Heart left ventricle (tissue), 16 donors: ENCODE measurements around the gene NSMCE1. TPM values are rescaled to one million over a fixed set of nuclear protein-coding genes. Genes with fewer than 3 reads are reported as not detected.

Experiments
- ATAC-seq, 4 donors: fragments of 200-7000 bp; cut with Tn5 transposase; one replicate each; pipeline ENCODE4 v1.9.1; 2020 to 2022; ENCODE audit warnings: moderate library complexity in 4 of 4, mild to moderate bottlenecking in 3 of 4, moderate number of reproducible peaks in 1 of 4
- DNase-seq, 5 donors: peaks; one replicate each; pipeline ENCODE4 v3.0.0-alpha.2; 2020
- H3K27ac ChIP-seq, 12 donors: fragments of 200-600 bp; sonication (generic) in 4 of 12; one replicate each; pipeline versions ENCODE4 v1.5.0 to v1.8.0; 2016 to 2022; ENCODE audit warnings: mild to moderate bottlenecking in 2 of 12
- H3K27me3 ChIP-seq, 9 donors: fragments of 200-600 bp; sonication (generic) in 2 of 9; one replicate each; pipeline versions ENCODE4 v1.5.1 to v1.8.0; 2016 to 2022; ENCODE audit warnings: mild to moderate bottlenecking in 3 of 9
- H3K36me3 ChIP-seq, 9 donors: fragments of 200-600 bp; sonication (generic) in 2 of 9; one replicate each; pipeline versions ENCODE4 v1.5.0 to v1.8.0; 2018 to 2022; ENCODE audit warnings: mild to moderate bottlenecking in 2 of 9
- H3K4me1 ChIP-seq, 12 donors: fragments of 200-600 bp; sonication (generic) in 4 of 12; one replicate each; pipeline versions ENCODE4 v1.5.0 to v1.8.0; 2016 to 2022; ENCODE audit warnings: mild to moderate bottlenecking in 3 of 12
- H3K4me3 ChIP-seq, 12 donors: fragments of 200-600 bp; sonication (generic) in 4 of 12; one replicate each; pipeline versions ENCODE4 v1.5.0 to v1.8.0; 2017 to 2022; ENCODE audit warnings: mild to moderate bottlenecking in 9 of 12, moderate library complexity in 4 of 12
- H3K9me3 ChIP-seq, 12 donors: fragments of 200-600 bp; sonication (generic) in 4 of 12; one replicate each; pipeline versions ENCODE4 v1.5.0 to v1.8.0; 2016 to 2022; ENCODE audit warnings: mild to moderate bottlenecking in 1 of 12
- POLR2A ChIP-seq, 2 donors: fragments of 450-650 bp; IDR thresholded peaks; one replicate each; pipeline ENCODE4 v1.6.1; 2017; ENCODE audit warnings: antibody characterized with exemption in 2 of 2, mild to moderate bottlenecking in 2 of 2, moderate library complexity in 2 of 2
- WGBS, 4 donors: extraction: QIAGEN DNeasy Blood & Tissue Kit in 2 of 4; methylation state at CpG; one replicate each; pipeline versions ENCODE4 v1.1.5 to v1.1.7; 2013 to 2018; 5-methylcytosine and 5-hydroxymethylcytosine counted together
- intact Hi-C, 10 donors: fragments of 100-400 bp; cut with DNase I; formaldehyde crosslinking; loops; one replicate each; pipeline versions ENCODE4 v1.11.1 to v1.14.2; 2022
- polyA plus RNA-seq, 2 donors: library from polyadenylated mRNA; stranded (reverse); fragments of 200-250 nt; gene quantifications; one replicate each; pipeline ENCODE4 v1.2.3, GENCODE V29; 2013
- total RNA-seq, 9 donors: library from RNA; depleted of rRNA in 2 of 9; stranded (reverse); fragments of >200 nt in 2 of 9; fragmentation: NEBNext Ultra II Directional in 3 of 9; extraction: Animal tissue kit (Norgen Biotek cat#: 25700) in 3 of 9; gene quantifications; one replicate each; pipeline versions ENCODE4 v1.1.0 to v1.2.4, GENCODE V29; 2016 to 2023
- TF ChIP-seq, protein P1 (sequence below), 12 donors: fragments of 200-600 bp; sonication (generic) in 4 of 12; IDR thresholded peaks; one replicate each; pipeline versions ENCODE4 v1.5.0 to v1.8.0; 2018 to 2022; ENCODE audit warnings: antibody characterized with exemption in 12 of 12, mild to moderate bottlenecking in 5 of 12
- donor health status: ischemic (EF 13 %, LVEDD 7.1; RV severe dilation, severe dysfunction).
- donor health status: healthy with polysubstance abuse.
- donor health status: DM: no; HTN: yes; CAD: no.
- donor health status: DM: no; HTN: no; CAD: no.
- donor health status: ischemic (EF 25% LVEDD 6.9; RV normal size, moderate dysfunction).
- donor health status: ischemic (EF 25% LVEDD 5.7; RV mildly dilated, moderate dysfunction).
- donor health status: healthy.
- donor health status: DM: yes; HTN: yes; CAD: no.
- donor health status: ischemic (EF 35%, LVEDD 5.7; RV mildly dilated, moderate dysfunction).
- donor health status: nonischemic (EF 11% LVEDD 7.7; RV severe dilation, severe dysfunction).
- donor health status: DM: yes; HTN: yes; CAD: no.
- donor health status: PGD.
- donor health status: ischemic (EF 29% LVEDD 5.4; RV normal size, mild dysfunction).
- donor health status: nonischemic (EF 23%, LVEDD 6.1; RV moderate dilation, normal function).

The NSMCE1 gene
- total and polyA plus RNA-seq, 11 donors: 29.6 to 48.7 (median 37.1) TPM

- H3K4me3 ChIP-seq: no peak overlapping the region
- TF ChIP-seq POLR2A (IDR thresholded peaks at IDR 0.05): no peak
- TF ChIP-seq, protein P1, sequence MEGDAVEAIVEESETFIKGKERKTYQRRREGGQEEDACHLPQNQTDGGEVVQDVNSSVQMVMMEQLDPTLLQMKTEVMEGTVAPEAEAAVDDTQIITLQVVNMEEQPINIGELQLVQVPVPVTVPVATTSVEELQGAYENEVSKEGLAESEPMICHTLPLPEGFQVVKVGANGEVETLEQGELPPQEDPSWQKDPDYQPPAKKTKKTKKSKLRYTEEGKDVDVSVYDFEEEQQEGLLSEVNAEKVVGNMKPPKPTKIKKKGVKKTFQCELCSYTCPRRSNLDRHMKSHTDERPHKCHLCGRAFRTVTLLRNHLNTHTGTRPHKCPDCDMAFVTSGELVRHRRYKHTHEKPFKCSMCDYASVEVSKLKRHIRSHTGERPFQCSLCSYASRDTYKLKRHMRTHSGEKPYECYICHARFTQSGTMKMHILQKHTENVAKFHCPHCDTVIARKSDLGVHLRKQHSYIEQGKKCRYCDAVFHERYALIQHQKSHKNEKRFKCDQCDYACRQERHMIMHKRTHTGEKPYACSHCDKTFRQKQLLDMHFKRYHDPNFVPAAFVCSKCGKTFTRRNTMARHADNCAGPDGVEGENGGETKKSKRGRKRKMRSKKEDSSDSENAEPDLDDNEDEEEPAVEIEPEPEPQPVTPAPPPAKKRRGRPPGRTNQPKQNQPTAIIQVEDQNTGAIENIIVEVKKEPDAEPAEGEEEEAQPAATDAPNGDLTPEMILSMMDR (IDR thresholded peaks at IDR 0.05): no peak
- H3K27ac ChIP-seq: peak overlapping the region in 1 of 12 donors; percentile 17
- peaks cover 0 to 48% (median 9%) of the 10 kb centered on the region in 12 donors for H3K4me1 ChIP-seq
- H3K9me3 ChIP-seq: no peaks in the 10 kb centered on the region
- WGBS, 4 donors: 92 to 96% (median 94%) methylated on average over 5 to 18 of the region's 18 CpGs
- peak in 2 of 5 donors; percentile 17 to 56 for DNase-seq
- H3K27me3 ChIP-seq: no peaks in the 10 kb centered on the region
- peaks cover 0 to 51% (median 34%) of the 10 kb centered on the region in 9 donors for H3K36me3 ChIP-seq
- intact Hi-C loops: loop anchor here in 6 of 10 donors (5.0 to 10.0 kb wide), 4 partner anchors 85 to 227 kb away; partner anchors contain the start of gene IL4R (in 3 of the 6)
- ATAC-seq: no peak
Observed at GRCh38 chr16:27229891-27230470, 38.6 kb downstream of the NSMCE1 start.

DNA sequence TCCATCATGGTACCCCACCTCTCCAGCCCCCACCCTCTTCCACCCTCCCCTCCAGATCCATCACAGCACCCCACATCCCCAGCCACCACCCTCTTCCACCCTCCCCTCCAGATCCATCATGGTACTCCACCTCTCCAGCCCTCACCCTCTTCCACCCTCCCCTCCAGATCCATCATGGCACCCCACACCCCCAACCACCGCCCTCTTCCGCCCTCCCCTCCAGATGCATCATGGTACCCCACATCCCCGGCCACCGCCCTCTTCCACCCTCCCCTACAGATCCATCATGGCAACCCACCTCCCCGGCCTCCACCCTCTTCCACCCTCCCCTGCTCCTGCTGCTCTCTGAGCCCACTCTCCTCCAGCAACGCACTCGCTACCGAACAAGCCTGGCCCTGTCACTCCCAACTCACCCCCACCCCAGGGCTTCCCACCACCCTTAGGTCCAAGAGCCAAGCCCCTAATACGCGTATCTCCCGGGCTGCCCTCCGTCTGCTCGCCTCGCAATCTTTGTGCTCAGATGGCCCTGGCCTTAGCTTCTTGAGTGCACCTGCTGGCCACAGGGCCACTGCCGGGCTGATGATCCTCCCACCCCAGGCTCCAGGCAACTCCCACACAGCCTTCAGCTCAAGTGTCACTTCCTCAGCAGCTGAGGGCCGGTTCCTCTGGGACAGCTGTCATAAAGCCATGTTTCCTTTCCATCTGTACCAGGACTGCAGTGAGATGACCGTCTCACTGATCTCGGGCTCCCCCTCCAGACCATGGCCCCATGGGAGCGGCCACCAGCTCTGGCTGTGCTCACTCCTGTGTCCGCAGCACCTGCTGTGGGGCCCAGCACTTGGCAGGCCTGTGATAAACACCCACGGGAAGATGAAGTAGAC lies 39.7 kb downstream of the NSMCE1 start:
- Histone ChIP-seq H3K27me3 (no peaks in the 10 kb centered on the region), H3K36me3 (peaks cover 0 to 54% (median 39%) of the 10 kb centered on the region in 9 donors), H3K9me3 (no peaks in the 10 kb centered on the region), H3K4me1 (peaks cover 0 to 37% (median 6%) of the 10 kb centered on the region in 12 donors), H3K4me3 (no peak overlapping the region), H3K27ac (no peak overlapping the region)
- TF ChIP-seq, protein P1 (IDR thresholded peaks at IDR 0.05): peak in 2 of 12 donors; percentile 15 to 18
- peak in 1 of 2 donors; percentile 6 for TF ChIP-seq POLR2A (IDR thresholded peaks at IDR 0.05)
- intact Hi-C loops: loop anchor here in 1 of 10 donors (5.0 kb wide), 1 partner anchor 138 kb away; no protein-coding TSS in a partner anchor
- peak; percentile 52 to 89 (median 52) for ATAC-seq
- WGBS, 4 donors: 67 to 72% (median 67%) methylated on average over 21 of the region's 21 CpGs
- peak; percentile 59 to 73 (median 70) for DNase-seq

GRCh38 chr16:27228045-27228444 lies 40.5 kb downstream of the NSMCE1 start:
- no peaks in the 10 kb centered on the region for H3K27me3 ChIP-seq
- peaks cover 0 to 48% (median 33%) of the 10 kb centered on the region in 9 donors for H3K36me3 ChIP-seq
- no peak overlapping the region for H3K4me3 ChIP-seq
- H3K9me3 ChIP-seq: no peaks in the 10 kb centered on the region
- no peak for TF ChIP-seq POLR2A (IDR thresholded peaks at IDR 0.05)
- TF ChIP-seq, protein P1 (IDR thresholded peaks at IDR 0.05): no peak
- no peak overlapping the region for H3K27ac ChIP-seq
- ATAC-seq: no peak
- peaks cover 1 to 37% (median 9%) of the 10 kb centered on the region in 12 donors for H3K4me1 ChIP-seq
- DNase-seq: peak in 2 of 5 donors; percentile 7 to 37
- 84 to 91% (median 91%) methylated on average over 9 to 12 of the region's 12 CpGs for WGBS, 4 donors
- intact Hi-C loops: loop anchor here in 1 of 10 donors (5.0 kb wide), 1 partner anchor 139 kb away; no protein-coding TSS in a partner anchor
